T-helper 1 cell (primary cell): ENCODE data around the gene ZNF385D.

ENCODE experiments used
- DNase-seq, 5 donors: peaks; one replicate each; pipeline ENCODE4 v3.0.0-alpha.2; 2012 to 2020

ZNF385D gene

DNA sequence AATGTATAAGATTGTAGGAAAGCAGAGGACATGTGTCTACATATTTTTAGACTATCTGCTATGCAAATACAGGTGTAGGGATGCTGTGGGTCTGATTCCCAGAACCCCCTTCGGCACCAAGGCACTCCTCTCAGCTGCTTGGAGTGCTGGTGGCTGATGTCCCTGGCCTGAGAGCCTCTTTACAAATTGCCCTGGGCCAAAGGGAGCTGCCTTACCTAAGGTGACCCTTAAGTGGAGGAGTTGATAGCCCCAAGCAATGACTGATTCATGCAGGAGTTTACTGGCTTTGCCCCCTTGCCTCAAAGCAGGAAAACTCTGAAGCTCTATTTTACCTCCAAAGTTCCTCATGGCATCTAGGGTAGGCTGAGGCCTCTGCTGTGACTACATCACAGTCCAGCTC, 83.0 kb downstream of the ZNF385D start:
- DNase-seq = no peak

DNA sequence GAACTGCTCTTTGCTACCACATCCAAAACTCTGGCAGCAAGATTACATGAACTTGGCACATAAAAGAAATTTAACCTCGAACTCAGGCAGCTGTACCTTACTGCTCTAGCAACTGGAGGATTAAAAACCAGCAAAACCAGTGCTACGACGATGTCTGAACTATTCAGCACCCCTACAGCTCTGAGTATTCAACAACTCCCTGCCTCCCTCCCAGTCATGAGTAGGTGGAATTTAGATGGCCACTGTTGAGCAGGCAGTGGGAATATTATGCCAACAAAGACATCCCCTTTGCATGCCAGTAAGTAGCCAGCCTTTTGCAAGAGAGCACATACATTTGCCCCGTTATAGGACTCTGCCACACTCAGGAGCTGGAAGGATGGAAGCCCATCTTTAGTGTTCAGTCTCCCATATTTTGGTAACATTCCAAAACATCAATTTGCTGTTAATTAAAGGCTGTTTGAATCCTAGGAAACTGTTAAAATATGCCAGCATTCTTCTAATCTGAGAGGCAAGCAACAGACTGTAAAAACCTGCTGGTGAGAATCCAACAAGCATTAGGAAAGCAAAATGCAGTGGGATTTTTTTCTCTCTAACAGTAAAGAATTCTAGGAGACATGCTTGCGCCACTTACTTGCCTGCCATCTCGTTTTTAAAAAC, 85.4 kb downstream of the ZNF385D start:
- DNase-seq = no peak

DNA sequence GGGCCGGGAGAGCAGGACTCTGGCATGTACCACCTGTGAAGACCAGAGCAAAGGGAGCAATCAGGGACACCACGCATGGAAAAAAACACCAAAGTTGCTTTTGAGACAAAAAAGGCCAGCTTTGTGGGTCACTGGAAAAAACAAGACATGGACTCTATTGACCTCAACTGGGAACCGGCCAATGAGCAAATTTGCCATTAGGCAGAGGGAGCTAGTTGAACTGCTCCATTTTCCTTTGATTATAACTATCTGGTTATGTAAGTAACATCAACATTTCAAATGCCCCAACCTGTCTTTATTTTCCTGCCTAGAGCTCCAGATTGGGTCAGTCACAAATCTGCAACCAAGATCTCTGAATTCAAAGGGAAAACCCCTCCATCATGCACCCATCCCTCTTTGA, 86.0 kb downstream of the ZNF385D start:
- no peak for DNase-seq

DNA sequence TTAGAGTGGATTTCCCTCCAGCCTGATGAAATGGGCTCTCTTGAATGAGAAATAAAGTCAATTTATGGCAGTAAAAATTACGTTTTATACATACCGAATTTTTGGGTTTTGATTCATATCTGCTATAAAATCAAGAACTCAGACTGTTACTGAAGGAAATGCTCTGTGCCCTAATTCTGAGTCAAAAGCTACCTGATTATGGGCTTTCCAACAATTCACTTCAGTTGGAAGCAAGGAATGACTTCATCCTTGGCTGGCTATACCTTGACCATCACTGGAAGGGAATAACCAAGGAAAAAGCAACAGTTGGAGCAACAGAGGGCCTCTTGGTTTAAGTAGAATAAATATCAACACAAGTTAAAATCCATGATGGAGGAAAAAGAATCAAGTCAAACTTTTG, 88.6 kb downstream of the ZNF385D start:
- no peak for DNase-seq

DNA sequence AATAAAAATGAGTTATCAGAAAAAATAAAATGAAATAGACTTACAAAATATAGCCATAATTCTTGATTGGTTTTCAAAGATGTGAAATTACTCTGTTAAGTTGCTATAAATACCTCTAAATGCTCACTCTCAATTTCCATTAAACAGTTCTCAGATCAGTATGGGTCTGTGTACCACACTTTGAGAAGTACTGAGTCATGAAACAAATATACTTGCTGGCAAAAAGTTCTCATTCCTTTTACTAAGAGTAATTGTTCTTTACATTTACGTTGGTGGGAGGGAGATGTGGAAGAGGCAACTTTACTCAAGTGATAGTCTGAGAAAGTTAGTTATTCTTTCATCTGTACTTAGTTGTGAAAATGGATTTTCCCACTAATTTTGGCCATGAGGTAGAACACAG, 96.3 kb downstream of the ZNF385D start:
- DNase-seq = no peak

DNA sequence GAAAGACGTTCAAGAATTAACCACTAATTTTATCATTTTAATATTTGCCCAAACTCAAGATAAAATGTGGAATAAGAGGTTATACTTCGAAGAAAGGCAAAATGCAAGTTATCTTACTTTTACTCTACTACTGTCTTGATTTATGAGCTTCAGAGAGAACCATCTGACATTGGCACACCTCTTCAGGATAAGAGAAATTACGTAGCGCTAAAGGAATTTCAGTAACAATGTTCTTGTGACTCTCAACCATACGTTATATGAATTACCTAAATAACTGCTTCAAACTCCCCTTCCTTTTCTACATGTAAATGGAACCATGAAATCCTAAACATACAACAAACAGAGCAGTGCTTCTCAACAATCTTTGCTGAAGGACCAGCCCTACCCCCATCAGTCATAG, 96.8 kb downstream of the ZNF385D start:
- no peak for DNase-seq

DNA sequence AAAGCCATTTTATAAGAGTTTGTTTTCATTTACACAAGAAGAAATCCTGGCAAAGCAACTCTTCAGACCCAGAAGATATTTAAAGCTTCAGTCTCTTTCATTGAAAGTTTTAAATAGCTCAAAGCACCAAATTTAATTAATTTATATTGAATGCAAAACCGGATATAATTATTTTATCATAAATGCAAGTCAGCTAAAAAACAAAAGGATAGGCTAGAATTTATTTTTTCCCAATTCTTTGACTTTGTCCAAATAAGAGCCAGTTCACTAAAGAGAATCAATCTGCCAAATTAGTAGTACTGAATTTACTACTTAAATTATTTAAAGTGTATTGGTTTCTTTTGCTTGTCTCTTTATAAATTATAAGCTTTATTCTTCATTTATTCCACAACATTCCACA, 101.5 kb downstream of the ZNF385D start:
- DNase-seq = no peak

DNA sequence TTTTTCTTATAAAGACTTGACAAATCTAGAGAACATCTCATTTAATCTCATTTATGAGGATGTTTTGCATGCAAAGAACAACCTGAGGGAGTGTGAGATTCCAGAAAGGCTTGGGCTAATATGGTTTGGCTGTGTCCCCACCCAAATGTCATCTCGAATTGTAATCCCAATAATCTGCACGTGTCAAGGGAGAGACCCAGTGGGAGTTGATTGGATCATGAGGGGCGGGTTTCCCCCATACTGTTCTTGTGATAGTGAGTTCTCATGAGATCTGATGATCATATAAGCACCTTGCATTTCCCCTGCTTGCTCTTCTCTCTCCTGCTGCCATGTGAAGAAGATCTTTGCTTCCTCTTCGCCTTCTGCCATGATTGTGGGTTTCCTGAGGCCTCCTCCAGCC, 103.0 kb downstream of the ZNF385D start:
- DNase-seq = no peak

DNA sequence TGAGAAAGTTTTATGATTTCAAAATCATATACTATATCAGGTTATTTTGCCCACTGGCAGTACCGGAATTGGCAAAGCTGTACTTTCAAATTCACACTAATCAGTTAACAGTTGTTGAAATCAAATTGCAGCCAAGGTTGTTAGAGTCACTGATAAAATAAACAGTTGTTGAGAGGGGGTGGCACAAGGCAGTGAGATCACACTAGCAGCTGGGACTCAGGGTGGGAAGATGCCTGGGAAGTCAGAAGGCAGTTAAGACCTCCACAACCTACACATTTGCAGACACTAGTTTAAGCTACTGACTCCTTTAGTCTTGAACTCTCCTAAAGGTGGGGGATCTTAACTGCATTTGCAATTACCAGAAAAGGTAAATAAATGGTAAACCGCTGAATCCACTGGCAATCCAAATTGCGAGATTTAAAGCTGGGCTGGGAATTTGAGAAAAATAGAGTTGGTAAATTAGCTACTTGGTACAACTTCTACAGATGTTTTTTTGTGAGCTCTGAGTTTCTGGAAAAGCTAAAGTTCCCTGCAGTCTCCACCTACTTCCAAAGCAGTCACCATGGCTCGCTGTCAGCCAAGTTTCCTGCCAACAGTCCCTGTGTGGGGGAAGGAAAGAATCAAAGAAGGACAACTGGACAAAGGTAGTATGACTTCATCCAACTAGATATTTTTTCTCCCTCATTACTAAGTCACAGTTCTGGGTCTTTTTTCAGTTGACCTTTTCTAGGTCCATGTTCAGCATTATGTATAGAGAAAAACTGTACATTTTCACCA, 105.7 kb downstream of the ZNF385D start:
- DNase-seq = no peak

DNA sequence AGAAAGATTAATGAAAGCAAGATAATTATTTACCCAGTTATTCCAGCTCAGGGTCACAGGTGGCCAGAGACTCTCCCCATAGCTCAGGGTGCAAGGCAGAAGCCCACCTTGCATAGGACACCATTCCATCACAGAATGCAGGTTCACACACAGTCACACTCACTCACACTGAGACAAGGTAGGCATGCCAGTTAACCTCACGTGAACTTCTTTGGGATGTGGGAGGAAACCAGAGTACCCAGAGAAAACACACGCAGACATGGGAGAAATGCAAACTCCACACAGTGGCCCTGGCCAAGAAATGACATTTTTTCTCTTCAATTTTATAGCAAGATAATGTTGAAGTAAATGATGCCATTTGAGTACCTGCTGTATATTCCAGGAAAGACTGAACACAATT, 106.7 kb downstream of the ZNF385D start:
- no peak for DNase-seq

DNA sequence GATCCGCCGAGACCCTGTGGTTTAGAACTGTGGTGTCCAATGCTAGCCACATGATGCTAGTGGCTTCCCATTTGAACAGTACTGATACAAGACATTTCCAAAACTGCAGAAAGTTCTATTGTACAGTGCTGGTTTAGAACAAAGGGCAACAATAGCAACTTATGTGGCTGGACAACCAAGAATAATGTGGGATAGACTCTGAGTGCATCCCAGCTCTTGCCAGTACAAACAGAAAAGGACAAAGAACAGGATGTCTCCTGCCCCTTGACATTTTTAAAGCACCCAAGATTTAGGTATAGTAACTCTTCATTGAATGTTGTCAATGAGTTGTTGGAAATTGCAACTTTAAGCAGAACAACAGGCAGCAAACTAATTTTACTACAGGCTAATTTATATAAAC, 107.3 kb downstream of the ZNF385D start:
- no peak for DNase-seq

DNA sequence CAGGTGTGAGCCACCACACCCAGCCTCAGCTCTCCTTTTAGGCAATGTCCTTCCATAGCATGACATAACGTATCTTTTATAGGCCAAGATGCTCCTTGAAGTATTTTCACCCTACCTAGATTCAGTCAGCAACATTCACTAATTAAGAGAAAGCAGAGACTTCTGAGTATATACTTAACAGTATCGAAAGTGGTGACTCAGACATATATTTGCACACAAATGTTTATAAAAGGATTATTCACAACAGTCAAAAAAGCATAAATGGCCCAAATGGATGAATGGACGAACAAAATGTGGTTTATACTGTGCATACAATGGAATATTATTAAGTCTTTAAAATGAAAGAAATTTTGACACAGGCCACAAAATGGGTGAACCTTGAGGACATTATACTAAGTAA, 108.6 kb downstream of the ZNF385D start:
- DNase-seq = no peak

DNA sequence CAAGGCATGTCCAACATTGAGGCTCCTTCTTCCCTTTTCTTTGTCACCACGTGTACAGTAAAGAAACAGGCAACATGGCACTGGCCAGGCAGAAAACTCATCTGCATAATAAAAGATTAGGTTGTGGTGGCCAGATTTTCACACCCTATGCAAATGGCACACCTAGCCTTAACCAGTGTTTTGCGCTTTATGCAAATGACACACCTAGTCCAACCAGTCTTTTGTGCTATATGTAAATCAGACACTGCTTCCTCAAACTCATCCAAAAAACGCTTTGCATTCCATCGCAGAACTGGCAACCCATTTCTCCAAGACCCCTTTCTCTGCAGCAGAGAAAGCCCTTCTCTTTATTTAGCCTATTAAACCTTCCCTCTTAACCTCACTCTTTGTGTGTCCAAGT, 109.1 kb downstream of the ZNF385D start:
- no peak for DNase-seq

DNA sequence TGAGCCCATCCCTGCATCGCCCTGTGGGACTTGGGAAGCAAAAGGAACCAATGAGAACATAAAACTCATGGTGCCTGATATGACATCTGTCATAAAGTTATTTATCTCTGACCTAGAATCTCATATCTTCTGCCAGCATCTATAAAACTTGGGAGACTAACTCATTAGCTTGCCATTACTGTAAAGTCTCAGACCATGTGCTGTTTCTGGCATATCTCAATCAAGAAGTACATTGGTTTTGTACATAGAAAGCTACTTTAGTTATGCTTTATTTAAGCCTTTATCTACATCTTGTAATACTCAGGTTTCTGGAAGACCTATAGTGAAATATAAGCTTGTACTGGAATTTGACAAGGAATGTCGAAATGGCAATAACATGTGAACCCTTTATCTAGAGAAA, 112.5 kb downstream of the ZNF385D start:
- DNase-seq = no peak

DNA sequence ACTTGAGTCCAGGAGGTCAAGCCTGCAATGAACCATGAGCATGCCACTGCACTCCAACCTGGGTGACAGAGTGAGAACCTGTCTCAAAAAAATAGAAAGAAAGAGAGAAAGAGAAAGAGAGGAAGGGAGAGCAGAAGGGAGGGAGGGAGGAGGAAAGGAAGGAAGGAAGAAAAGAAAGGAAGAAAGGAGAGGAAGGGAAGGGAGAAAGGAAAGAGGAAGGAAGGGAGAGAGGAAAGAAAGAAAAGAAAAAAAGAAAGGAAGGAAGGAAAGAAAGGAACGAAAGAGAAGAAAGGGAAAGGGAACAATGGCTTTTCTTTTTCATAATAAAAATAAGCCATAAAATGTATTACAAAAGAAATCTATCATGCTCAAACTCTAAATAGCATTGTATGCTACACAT, 116.9 kb downstream of the ZNF385D start:
- DNase-seq = no peak

DNA sequence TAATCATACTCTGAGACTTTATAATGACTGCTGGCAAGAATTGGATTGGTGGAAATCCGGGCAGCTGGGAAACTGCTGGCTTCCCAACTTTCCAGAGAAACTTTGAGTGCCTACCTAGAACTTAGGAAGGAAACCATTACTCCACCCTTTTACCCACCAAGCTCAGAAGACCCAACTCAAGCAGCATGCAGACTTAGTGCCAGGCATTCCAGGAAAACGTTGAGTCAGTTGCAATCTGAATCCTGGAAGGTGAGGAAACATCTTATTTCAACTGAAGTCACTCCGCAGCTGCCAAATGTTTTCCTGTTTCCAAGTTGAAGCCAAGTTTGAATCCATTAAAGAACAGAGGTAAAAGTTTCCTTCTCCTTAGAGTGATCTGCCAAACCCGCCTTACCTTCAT, 126.5 kb downstream of the ZNF385D start:
- no peak for DNase-seq

DNA sequence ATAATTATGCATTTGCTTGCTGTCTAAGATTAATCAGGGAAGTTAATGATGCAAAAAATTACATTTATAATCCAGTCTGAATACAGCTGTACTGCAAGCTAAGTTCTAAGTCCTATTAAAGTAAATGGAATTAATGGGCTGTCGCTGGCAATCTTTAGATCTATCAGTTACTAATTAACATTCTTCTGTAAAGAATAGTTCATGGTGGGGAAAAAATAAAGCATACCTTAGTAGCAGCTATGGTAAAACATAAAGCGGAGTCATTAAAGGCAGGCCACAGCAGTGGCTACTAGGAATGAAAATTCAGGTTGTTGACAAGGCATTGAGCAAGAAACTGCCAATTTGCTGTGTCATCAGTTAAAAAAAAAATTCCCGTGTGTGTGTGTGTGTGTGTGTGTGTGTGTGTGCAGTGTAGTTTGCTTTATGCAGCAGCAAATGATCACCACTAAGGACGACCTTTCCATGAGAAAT, 129.8 kb downstream of the ZNF385D start:
- DNase-seq = no peak

DNA sequence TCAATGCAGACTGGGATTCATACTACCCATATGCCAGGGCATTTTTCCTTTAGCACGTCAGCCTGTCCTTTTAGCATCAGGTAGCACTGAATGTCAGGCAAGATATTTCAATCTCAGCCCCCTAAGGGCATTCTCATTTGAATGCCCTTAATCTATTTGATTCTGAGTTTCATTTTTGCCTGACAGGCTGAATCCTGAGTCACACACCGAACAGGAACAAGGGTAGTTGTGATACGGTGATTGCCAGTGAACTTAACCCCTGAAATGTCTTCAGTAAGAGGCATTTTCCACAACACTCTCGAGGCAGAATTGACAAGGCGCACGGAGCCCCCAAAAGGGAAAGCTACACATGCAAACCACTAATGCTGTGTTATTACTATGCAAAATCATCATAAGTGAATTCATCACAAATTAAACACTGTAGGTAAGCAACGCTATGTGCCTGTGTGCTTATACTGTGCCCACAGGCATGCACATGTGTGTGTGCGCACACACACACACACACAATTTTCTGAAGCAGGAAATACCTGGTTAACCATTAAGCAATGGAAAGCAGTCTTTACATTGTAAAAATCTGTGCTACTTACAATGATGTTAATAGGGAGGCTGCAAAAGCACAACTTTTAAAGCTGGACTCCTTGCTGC, 130.4 kb downstream of the ZNF385D start:
- no peak for DNase-seq

DNA sequence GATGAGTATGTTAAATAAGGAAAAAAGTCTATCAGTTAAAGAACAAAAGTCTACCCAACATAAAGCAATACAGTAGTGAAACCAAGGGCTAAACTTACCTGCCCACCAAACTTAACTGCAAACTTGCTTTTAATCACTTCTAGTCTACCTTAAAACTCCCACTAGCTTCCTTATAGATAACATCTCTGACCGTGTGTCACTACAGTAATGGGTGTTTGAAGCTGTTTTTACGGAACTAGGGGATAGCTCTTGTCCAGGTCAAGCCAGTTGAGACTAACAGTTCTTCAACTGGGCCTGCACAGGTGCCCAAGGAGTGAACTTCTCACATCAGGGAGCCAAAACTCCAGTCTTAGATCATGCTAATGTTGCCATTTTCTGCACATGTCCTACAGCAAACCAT, 132.3 kb downstream of the ZNF385D start:
- DNase-seq = no peak

DNA sequence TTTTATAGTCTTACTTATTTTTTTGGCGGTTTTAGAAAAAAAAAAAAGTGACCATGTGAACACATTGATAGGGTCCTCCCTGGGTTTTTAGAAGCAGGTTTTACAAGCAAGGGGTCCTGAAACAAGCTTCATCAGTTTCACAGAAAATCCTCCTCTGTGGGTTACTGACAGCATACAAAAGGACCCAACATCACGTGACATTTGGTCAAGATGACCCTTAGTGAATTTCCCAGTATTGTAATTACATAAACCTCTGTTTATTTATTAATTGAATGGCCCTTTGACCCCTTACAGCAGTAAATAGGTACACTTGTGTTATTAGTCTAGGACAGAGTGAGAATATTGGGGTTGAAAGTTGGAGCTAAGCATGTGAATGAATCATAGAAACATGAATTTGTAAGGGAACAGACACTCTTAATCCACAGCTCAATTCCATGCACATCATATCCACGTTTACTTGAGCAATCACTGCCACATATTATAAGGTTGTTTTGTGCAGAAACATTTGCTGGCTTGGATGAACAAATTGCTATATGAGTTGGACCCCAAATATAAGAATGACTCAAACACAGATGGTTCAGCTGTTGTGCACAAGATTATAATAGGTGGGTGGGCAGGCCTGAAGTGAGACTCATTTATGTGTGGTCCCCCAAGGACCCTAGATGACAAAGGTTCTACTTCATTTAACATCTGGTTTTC, 137.5 kb downstream of the ZNF385D start:
- no peak for DNase-seq

DNA sequence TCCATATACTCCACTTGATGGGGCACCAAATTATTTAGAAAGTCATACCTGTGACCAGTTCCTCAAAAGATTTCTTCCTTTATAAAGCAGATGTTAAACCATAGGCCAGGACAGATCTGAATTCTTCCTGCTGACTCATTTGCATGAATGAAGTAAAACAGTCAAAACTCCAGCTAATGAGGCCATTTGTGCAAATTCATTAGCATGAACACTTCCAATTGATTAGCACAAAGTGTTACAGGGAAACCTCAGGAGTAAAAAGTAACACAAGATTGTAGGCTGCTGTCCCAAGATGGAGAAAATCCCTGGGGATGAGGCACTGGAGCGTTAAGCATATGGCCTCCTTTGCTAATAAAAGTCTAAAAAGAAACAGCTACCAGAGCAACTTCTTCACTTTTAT, 149.8 kb downstream of the ZNF385D start:
- no peak for DNase-seq

DNA sequence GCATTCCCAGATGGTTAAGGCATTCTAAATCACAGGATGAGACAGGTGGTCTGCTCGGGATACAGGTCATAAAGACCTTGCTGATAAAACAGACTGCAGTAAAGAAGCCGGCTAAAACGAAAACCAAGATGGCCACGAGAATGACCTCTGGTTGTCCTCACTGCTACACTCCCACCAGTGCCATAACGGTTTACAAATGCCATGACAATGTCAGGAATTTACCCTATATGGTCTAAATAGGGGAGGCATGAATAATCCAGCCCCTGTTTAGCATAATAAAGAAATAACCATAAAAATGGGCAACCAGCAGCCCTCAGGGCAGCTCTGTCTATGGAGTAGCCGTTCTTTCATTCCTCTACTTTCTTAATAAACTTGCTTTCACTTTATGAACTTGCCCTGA, 151.1 kb downstream of the ZNF385D start:
- DNase-seq = no peak

DNA sequence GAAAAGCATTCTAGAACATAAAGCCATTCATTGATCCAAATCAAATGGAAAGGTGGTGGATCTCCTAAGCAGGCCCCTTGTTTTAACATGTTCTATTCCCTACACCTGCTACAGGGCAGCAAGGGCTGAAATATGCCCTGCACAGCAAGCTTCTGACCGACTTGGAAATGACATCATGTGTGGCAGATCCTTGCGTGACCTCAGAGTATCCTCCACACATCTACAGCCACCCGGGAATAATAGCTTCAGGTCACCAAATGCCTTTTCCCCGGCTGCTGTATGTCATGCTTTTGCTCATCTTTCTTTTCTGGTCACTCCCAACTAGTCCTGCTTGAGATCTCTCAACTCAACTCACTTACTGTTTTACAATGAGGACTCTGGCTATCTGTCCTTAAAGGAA, 158.2 kb downstream of the ZNF385D start:
- no peak for DNase-seq

DNA sequence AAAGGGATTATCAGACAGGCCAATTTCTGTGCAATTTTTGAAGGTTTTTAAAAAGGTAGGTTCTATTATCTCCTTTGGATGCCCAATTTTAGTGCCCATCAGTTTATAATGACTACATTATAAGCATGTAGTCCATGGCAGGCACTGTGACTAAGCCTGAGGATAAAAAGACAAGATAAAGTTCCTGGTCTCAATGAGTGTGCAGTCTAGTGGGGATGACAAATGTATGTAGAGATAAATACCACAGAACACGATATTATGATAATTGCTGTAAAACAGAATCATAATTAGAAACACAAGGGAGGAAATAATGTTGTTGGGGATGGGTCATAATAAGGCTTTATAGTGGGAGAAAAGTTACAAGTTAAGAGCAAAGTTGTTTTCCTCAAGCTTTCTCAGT, 163.1 kb downstream of the ZNF385D start:
- no peak for DNase-seq
